HepG2 (cell line): ENCODE results near the gene CPT1B. TPM values are rescaled to one million over a fixed set of nuclear protein-coding genes. Genes with fewer than 3 reads are reported as not detected.

Experiments used
- BRD4 ChIP-seq: sonication (generic); formaldehyde crosslinking; IDR thresholded peaks from 2 replicates; pipeline ENCODE4 v1.4.0; 2020; ENCODE audit warnings: missing genetic modification reagents
- MED13 ChIP-seq: sonication (generic); formaldehyde crosslinking; IDR thresholded peaks from 2 replicates; pipeline ENCODE4 v1.5.0; 2020; ENCODE audit warnings: missing genetic modification reagents
- NFAT5 ChIP-seq: sonication (generic); formaldehyde crosslinking; IDR thresholded peaks from 2 replicates; pipeline ENCODE4 v1.4.0; 2020; ENCODE audit warnings: missing genetic modification reagents
- PBX3 ChIP-seq: sonication (generic); formaldehyde crosslinking; IDR thresholded peaks from 2 replicates; pipeline ENCODE4 v1.8.1; 2023; ENCODE audit warnings: missing genetic modification reagents, inconsistent platforms, borderline replicate concordance
- SAP130 ChIP-seq: IDR thresholded peaks from 2 replicates; pipeline ENCODE4 v1.6.1; 2016; ENCODE audit warnings: low read depth
- TCF7 ChIP-seq: sonication (generic); IDR thresholded peaks from 2 replicates; pipeline ENCODE4 v1.6.1; 2016; ENCODE audit warnings: antibody characterized with exemption, low read depth
- ZBTB14 ChIP-seq: sonication (generic); formaldehyde crosslinking; IDR thresholded peaks from 2 replicates; pipeline ENCODE4 v1.4.0; 2020; ENCODE audit warnings: missing genetic modification reagents
- ZFP37 ChIP-seq: sonication (generic); formaldehyde crosslinking; IDR thresholded peaks from 2 replicates; pipeline ENCODE4 v1.4.0; 2020; ENCODE audit warnings: missing genetic modification reagents, borderline replicate concordance
- ZFP91 ChIP-seq: sonication (generic); formaldehyde crosslinking; IDR thresholded peaks from 2 replicates; pipeline ENCODE4 v1.9.0; 2022; ENCODE audit warnings: missing genetic modification reagents, mild to moderate bottlenecking, borderline replicate concordance
- ZNF160 ChIP-seq: sonication (generic); formaldehyde crosslinking; IDR thresholded peaks from 2 replicates; pipeline ENCODE4 v1.8.0; 2022; ENCODE audit warnings: mild to moderate bottlenecking, inconsistent platforms, missing genetic modification reagents
- ZNF704 ChIP-seq: sonication (generic); formaldehyde crosslinking; IDR thresholded peaks from 2 replicates; pipeline ENCODE4 v1.8.1; 2023; ENCODE audit warnings: mild to moderate bottlenecking, inconsistent platforms, moderate library complexity, missing genetic modification reagents, borderline replicate concordance
- ZNF768 ChIP-seq: sonication (generic); formaldehyde crosslinking; IDR thresholded peaks from 2 replicates; pipeline ENCODE4 v1.4.0; 2020; ENCODE audit warnings: missing genetic modification reagents
- ZXDC ChIP-seq: sonication (generic); formaldehyde crosslinking; IDR thresholded peaks from 2 replicates; pipeline ENCODE4 v1.5.0; 2020; ENCODE audit warnings: mild to moderate bottlenecking, missing genetic modification reagents
- polyA plus RNA-seq, 8 experiments: library from polyadenylated mRNA; depleted of rRNA in 3 of 8; stranded (reverse) in 7 of 8; unstranded in 1 of 8; fragments of >200 nt; fragmentation: Illumina TruSeq in 4 of 8; extraction: Trizol in 4 of 8; gene quantifications; 2 replicates each; pipeline versions ENCODE4 v1.2.1 to v1.2.3, GENCODE V29; 2011 to 2016; ENCODE audit warnings: low read depth in 4 of 8, missing spikeins in 1 of 8, mixed read lengths in 1 of 8; ENCODE audit not compliant: insufficient read depth in 1 of 8
- total RNA-seq, 5 experiments: library from RNA; depleted of rRNA; stranded (reverse); fragments of >200 nt; fragmentation: Illumina TruSeq; extraction: Trizol; gene quantifications; 2 replicates each; pipeline ENCODE4 v1.2.3, GENCODE V29; 2016; ENCODE audit warnings: low read depth in 1 of 5

Gene CPT1B
- total and polyA plus RNA-seq, 2 of the 13 experiments (the other 11 are each of a cell fraction or from before 2014, with no cell fraction given): 9.2 to 19.5 TPM

- TF ChIP-seq PBX3 (CRISPR knock-in tag) (no peak), ZBTB14 (peak; percentile 64; the same call in 1 of the 2 replicates), NFAT5 (peak; percentile 21; the same call in 1 of the 2 replicates), SAP130 (CRISPR knock-in tag) (peak; percentile 10; the same call in 1 of the 2 replicates), ZNF704 (CRISPR knock-in tag) (0 out of 2 replicates have a peak, but pooled peaks have one; percentile 10), MED13 (CRISPR knock-in tag) (0 out of 2 replicates have a peak, but pooled peaks have one; percentile 35), ZNF768 (CRISPR knock-in tag) (peak; percentile 42; the same call in 1 of the 2 replicates), ZFP37 (CRISPR knock-in tag) (0 out of 2 replicates have a peak, but pooled peaks have one; percentile 35), TCF7 (no peak), ZNF160 (0 out of 2 replicates have a peak, but pooled peaks have one; percentile 37), BRD4 (CRISPR knock-in tag) (0 out of 2 replicates have a peak, but pooled peaks have one; percentile 32), ZFP91 (peak; percentile 6; the same call in 1 of the 2 replicates), ZXDC (no peak)
Observed at GRCh38 chr22:50583294-50583861, 5.2 kb upstream of the CPT1B start (continued).
